D721Med (cell line): Measurements from ENCODE around the gene RPL7A.

Experiments used
- DNase-seq: peaks from one replicate; pipeline ENCODE4 v3.0.0; 2011; ENCODE audit warnings: low spot score; ENCODE audit not compliant: insufficient read length
- FAIRE-seq: peaks from 2 replicates; lab custom pipeline; 2011; peaks lifted over from hg19 to GRCh38; lab: Jason Lieb, UNC
- TF ChIP-seq, protein P1 (sequence below): IDR thresholded peaks from 2 replicates; pipeline ENCODE4 v1.5.1; 2012; ENCODE audit warnings: mild to moderate bottlenecking, control low read depth; ENCODE audit not compliant: insufficient read depth; ENCODE audit errors: missing control alignments

The RPL7A gene

DNA sequence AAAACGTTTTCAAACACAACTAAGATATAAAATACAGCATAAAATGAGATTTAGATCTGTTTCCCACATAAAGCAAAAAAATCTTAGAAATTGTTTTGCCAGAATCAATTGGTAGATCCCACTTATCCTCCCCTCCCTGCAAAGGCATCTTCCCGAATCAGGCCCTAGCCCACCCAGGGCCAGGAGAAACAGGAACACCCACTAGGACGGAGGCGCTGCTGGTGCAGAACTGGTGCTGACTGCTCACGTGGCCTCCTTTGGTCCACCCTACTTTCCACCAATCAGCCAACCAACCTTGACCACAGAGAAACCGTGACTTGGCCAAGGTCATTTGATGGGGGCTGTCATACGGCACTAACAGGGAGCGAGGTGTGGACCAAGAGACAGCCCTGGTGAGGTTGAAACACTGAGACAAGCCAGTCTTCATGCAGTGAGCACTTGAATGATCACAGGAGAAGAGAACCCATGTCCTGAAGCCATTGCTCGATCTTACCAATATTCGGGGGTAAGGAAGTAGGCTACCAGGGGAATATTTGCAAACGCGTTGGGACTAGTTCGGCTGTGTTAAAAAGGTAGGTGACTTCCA, 13.6 kb downstream of the RPL7A start:
- no peak for DNase-seq
- TF ChIP-seq, protein P1, sequence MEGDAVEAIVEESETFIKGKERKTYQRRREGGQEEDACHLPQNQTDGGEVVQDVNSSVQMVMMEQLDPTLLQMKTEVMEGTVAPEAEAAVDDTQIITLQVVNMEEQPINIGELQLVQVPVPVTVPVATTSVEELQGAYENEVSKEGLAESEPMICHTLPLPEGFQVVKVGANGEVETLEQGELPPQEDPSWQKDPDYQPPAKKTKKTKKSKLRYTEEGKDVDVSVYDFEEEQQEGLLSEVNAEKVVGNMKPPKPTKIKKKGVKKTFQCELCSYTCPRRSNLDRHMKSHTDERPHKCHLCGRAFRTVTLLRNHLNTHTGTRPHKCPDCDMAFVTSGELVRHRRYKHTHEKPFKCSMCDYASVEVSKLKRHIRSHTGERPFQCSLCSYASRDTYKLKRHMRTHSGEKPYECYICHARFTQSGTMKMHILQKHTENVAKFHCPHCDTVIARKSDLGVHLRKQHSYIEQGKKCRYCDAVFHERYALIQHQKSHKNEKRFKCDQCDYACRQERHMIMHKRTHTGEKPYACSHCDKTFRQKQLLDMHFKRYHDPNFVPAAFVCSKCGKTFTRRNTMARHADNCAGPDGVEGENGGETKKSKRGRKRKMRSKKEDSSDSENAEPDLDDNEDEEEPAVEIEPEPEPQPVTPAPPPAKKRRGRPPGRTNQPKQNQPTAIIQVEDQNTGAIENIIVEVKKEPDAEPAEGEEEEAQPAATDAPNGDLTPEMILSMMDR = no peak
- FAIRE-seq = no peak

DNA sequence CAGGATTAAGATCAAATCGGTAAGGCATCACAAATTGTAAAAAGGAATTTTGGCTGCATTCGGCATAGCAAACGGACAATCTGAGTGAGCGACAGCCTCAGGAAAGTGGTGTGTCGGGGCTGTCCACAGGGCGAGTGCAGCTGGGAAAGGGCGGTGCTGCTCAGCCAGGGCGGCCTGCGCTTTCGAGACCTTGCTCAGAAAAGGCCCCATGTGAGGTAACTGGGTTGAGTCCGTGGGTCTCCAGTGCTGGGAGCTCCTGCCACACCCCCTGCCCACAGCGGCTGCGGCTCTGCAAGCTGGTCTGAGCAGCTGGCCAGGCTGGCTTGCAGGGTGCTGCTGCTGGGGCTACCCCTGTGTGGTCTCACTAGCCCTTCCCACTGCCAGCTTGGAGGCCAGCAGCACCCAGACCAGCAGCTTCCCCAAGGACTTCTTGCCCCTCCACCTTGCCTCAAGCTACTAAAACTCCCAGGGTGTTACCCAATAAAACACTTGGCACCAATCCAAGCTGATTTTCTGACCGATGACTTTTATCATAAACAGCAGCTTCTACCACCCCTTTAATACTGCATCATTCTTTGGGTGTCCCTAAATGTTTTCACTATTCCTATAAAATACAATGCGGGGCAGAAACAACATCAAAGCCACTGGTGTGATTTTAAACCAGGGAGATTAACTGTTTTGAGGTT, 14.5 kb downstream of the RPL7A start:
- no peak for DNase-seq
- TF ChIP-seq, protein P1 = no peak
- no peak for FAIRE-seq

- DNase-seq (no peak), FAIRE-seq (no peak)
- TF ChIP-seq, protein P1 = no peak
Observed at GRCh38 chr9:133366435-133366834, 18.4 kb downstream of the RPL7A start.

DNA sequence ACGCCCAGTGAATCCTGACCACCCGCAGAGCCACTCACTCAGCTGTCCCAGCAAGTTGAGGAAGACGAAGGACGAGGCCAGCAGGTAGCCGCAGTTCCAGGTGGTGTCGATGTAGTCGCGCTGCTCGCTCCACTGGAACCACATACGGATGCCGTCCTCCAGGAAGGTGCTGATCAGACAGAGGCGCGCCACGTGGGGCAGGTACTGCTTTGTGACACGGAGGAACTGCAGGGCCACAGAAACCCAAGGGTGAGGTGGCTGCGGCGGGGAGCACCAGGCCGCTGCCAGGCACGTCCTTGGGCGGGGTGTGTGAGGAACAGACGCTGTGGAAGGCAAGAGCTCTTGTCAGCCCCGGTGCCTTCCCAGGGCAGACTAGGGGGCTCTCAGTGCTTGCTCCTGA, 19.2 kb downstream of the RPL7A start:
- no peak for FAIRE-seq
- TF ChIP-seq, protein P1 = no peak
- no peak for DNase-seq

- no peak for DNase-seq
- TF ChIP-seq, protein P1 = no peak
- no peak for FAIRE-seq
Observed at GRCh38 chr9:133367778-133368177, 19.8 kb downstream of the RPL7A start.

- no peak for FAIRE-seq
- DNase-seq = no peak
- TF ChIP-seq, protein P1 = no peak
Observed at GRCh38 chr9:133368249-133368881, 20.3 kb downstream of the RPL7A start.

- TF ChIP-seq, protein P1 = no peak
- FAIRE-seq = no peak
- no peak for DNase-seq
Observed at GRCh38 chr9:133369422-133369821, 21.4 kb downstream of the RPL7A start.
